NCI-H2171 (cell line): ENCODE measurements around the gene CALU.

Experiments
- DNase-seq: peaks from one replicate; lab custom pipeline; 2025; lab: John Stamatoyannopoulos, UW

CALU gene

DNA sequence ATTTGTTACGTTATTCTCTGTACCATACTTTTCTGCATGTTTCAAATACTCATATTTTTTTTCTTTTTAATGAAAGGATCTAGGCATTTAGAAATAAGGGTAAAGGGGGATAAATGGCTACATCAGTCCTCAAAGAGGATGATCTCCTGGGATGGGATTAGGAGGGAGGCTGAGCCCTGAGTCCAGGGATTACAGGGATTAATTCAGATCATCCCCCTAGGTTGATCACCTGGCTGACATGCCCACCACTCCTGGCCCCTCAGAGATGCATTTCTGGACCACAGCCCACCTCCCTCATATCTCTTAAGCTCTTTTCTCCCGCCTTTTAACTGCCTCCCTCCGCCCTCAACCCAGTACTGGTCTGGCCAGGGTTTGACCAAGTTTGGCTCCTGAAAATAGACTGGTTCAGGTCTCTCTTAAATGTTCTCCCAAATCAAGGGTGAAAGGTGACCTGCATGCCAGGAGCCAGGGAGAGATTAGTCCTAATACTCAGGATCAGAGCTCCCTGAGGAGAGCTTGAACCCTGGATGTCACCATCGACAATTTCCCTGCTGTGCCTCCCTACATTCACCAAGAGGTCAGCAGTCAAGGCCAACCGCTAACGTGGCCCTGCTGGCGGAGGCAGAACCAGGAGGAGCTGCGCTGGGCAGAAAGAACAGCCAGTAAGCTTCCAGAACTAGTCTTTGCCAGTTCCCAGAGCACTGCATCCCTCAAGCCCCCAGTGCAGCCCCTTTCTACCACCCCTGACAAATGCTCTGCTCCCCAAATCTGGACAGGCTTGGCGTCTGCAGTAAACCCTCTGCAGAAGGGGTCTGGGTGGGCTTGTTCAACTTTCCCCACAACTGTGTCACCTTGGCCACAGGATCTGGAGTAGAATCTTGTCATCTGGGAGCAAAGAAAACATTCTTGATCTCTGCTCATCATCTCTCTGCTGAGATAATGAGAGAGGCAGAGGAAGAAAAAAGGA is 49.6 kb downstream of the CALU start:
- DNase-seq = no peak

DNA sequence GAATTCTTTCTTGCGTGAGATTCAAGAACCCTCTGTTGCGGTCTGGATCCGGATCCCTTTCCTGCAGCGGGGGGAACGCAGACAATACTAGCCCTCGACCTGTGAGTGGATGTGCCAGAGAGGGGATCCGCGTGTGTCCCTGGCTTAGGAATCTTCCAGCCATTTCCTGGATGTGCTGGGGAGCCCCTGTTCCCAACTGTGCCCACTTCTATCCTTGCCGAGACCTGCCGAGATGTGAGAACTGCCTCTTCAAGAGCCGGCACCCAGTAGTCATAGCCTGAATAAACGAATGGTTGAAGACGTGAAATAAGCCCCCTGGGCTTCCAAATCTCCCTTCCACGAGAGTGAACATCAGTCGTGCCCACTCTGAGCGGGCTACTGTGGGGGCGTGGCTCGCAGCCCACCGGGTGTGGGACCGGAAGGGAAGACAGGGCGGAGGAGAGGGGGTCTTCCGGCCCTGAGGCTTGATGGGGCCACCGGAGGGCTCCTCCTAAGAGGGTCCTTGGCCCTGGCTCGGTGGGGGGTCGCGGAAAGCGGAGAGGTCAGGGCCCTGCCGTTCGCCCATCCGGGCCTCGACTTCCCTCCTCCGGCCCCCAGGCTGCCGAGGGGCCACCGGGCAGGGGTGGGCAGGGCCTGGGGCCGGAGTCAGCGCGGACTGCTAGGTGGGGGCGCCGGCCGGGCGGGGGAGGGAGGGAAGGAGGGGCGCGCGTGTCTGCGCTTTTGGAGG is 51.3 kb downstream of the CALU start:
- no peak for DNase-seq

DNA sequence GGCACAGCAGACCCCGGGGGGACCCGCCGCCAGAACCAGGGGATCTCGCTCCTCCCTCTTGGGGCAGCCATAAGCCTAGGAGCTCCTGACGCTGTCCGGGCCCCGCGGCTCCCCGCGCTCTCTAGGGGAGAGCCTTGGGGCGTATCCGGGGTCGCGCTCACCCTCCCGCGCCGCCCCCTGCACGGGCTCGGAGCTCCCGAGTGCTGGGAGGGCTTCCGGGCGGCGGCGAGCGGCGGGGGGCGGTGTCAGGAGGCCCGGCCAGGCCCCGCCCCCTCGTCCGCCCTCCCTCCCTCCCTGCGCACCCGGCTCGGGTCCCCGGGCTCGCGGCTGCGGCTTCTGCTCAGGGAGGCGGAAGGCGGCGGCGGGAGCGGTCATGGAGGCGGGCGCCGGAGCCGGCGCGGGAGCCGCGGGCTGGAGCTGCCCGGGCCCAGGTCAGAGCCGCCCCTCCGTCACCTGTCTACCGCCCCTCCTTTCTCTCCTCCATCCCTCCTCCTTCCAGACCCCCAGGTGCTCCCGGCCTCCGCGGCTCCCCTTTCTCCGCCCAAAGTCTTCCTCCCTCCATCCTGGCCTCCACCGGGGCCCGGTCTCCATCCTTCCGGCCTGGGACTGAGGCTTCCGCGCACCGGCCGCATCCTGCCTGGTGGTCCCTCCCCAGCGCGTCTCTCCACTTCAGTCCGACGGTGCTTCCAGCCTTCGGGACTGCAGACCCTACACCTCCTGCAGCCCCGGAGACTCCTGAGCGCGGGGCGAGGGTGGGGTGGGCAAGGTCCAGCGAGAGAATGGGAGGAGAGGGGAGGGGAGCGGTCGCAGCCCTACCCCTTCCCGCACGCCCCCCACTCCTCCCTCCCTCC is 52.2 kb downstream of the CALU start, which contains the start of gene CCDC136:
Gene CCDC136, plus strand, starts transcription at position 848 of the 851 bp plus-strand sequence. CDS start 444 bp downstream, outside the sequence.
- peak; percentile 72 for DNase-seq

DNA sequence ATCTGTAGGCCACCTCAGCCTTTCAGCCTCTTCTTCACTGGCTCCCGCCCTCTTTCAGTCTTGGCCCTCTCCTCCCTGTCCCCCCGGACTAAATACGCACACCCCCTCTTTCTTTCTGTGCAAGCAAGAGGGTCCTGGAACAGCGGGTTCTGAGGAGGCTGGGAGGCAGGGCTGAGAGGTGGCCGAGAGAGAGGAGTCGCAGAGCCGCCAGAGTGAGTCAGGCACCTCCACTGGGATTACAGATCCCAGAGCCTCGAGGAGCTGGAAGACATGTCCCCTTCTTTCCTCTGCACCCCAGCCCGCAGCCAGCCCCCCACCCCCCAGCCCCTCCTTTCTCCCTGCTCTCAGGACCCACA is 52.8 kb downstream of the CALU start:
- no peak for DNase-seq

DNA sequence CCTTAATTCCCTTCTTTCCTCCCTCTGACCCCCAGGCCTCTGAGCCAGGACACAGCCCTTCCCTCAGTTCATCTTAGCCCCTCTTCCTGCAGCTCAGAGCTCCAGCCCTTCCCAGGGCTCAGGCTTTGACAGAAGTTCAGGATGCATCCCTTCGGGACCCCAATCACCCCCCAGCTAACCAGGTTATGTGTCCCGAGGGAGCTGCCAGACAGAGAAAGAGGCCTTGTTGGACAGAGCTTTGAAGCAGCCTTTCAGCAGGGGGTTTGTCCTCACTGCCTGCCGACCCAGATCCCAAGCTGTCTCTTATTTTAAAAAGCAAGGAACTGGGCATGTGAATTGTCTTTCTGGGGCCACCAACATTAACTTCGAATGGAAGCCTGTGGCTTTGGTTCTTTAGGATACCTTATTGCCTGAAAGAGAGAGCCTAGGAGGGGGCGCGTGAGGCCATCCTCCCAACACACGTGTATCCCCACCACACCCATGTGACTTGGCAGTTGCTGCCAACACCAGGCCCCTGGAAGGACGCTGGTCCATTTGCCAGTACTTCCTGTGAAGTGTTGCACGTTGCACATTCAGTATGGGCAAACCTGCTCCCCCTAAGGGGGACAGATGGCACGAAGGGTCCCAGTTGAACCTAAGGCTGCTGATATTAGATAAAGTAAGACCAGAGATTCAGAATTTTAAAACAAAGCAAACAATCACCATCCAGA is 53.5 kb downstream of the CALU start:
- no peak for DNase-seq

DNA sequence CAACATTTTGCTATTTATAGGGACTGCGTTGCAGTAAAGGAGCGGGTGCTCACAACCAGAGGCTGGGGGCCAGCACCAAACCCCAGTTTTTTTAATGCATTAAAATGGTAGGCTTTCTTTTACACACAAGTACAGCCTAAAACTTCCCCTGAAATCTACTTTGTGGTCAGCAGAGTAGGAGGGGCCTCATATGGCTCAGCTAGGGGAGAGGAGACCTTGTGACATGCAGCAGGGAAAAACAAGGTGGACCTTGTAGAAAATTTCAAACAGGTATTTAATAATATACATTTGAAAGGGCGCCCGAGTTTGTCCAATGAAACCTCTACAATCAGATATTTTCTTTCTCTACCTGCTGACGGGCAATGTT is 54.0 kb downstream of the CALU start:
- no peak for DNase-seq

DNA sequence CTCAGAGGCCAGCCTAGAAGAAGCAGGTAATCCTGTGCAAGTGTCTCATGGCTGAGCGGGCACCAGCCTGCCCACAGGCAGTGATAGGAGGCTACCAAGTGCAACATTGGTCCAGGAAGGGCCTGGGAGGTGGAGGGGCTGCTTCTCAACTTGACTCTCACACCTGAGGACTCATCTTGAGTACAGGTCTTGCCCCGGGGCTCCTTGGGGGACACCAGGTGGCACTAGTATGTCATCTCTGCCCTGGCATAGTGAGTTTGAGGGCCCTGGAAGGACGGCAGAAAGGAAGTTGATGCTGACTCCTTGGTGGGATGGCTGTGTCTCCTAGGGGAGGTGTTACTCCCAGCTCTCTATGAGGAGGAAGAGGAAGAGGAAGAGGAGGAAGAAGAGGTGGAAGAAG is 54.9 kb downstream of the CALU start:
- DNase-seq = no peak

DNA sequence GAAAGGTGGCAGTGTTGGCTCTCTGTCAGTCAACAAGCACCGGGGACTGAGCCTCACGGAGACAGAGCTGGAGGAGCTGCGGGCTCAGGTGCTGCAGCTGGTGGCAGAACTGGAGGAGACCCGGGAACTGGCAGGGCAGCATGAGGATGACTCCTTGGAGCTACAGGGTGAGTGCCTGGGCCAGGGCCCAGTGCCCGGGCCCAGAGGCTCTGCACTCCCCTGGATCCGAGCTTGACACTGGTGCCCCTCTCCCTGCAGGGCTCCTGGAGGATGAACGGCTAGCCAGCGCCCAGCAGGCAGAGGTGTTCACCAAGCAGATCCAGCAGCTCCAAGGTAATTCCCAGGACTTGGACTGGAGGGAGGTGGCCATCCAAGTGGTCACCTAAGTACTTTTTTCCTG is 55.3 kb downstream of the CALU start:
- no peak for DNase-seq

DNA sequence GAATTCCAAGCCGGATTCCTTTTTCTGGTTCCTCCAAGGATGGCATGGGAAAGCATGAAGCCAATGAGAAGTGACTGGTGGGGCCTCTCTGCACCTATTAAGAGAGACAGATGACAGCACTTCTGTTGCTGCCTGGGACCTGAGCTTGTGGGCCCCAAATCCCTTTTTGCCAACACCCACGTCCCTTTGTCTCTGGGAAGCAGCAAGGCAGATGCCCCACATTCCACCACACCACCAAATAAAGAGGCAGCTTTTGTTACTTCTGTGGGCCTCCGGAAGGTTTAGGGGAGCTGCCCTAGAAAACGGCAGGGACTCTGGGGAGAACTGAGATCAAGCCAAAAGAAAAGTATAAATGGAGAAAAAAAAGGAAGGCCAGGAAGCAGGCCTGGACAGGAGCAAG is 56.0 kb downstream of the CALU start:
- DNase-seq = no peak

DNA sequence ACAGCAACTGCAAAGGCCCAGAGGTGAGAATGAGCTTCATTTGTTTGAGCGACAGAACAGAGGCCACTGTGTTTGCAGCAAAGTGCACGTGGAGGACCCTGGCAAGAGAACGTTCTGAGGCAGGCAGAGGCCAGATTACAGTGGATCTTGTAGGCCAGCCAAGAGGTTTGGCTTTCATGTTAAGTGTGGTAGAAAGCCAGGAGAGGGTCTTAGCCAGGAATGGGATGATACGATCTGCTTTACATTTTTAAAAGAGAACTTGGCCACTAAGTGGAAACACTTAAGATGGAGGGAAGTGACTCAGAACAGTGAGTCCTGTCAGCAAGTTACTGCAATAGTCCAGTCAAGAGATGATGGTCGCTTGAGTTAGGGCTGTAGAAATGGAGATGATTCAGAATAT is 57.2 kb downstream of the CALU start:
- DNase-seq = no peak

DNA sequence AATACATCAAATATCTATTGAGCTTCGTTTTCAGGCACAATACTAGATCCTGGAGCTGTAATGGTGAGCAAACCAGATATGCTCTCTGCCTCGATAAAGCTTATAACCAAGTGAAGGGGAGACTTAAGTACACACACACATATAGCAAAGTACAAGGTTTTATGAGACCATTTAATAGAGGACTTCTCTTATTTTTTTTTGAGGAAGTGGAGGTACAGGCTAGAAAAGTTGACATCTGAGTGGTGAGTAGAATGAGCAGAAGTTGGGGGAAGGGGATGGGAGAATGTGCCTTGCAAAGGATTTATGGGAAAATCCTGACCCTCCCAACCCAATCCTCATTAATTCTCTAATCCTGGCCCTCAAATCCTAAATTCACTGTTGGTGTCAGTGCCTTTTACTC is 60.3 kb downstream of the CALU start:
- no peak for DNase-seq

DNA sequence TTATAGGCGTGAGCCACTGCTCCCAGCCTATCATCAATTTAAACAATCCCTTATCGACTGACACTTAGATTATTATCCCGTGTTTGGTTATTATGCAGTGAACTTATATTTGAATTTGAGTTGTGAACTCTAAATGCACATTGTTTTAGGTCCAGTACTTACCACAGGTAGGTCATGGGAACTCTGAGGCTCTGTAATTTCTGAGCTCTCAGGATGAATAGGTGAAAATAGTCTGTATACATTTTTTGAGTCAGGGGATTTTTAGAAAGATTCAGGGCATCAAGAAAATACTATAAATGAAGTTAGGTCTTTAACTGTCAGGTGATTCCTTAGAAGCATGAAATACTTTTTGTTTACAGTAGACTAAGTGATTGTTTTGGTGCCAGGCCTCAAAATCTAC is 61.4 kb downstream of the CALU start:
- DNase-seq = no peak

DNA sequence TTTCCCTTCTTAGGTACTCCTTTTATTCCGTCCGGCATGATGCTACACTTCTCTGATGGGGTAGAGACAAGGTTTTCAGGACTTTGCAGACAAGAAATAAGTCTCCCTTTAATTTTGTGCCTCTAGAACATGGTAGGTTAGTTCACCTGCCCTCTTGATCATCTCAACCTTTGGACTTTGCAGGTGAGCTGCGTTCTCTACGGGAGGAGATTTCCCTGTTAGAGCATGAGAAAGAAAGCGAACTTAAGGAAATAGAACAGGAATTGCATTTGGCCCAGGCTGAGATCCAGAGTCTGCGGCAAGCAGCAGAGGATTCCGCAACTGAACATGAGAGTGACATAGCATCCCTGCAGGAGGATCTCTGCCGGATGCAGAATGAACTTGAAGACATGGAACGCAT is 61.8 kb downstream of the CALU start:
- DNase-seq = no peak

DNA sequence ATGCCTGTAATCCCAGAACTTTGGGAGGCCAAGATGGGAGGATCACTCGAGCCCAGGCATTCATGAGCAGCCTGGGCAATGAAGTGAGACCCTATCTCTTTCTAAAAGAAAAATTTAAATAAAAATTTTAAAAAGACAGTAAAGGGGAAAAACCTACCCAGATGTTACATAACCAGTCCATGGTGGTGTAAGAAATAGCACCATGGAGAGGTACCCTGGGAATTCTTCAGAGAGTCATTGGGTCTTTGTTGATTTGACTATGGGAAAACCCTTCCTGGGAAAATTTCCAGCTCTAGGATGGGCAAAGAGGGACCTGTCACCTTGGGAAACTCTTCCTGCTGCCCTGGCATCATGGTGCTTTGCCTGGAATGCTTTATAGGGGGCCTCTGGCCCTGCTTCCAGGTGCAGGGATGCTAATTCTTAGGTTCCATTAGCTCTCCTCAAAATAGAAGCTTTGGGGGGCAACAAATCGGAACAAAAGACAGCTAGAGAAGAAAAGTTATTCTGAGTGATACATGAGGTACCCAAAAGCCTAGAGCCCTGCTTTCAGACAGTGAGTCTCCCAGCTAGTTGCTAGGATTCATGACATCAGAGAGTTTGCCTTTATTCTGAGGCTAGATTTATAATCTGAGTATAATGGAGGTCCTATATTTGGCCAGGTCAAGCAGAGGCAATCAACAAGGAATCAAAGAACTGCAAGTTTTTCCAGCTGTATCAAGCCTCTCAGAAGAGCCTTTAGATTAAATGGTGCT is 62.7 kb downstream of the CALU start:
- no peak for DNase-seq

DNA sequence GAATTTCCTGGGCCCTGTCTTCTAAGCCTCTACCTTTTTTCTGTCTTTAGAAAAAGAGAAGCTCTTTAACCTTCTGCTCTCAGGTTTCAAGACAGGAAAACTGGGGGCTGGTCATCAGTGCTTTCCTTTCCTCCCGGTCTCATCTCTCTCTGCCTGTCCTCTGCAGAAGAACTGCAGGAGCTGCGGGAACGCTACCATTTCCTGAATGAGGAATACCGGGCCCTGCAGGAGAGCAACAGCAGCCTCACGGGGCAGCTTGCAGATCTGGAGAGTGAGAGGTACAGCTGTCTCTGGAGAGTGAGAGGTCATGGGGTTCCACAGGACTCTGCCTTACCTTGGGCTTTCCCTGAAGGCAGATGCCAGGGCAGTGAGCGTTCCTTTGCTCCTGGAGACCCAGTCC is 65.3 kb downstream of the CALU start:
- DNase-seq = no peak

DNA sequence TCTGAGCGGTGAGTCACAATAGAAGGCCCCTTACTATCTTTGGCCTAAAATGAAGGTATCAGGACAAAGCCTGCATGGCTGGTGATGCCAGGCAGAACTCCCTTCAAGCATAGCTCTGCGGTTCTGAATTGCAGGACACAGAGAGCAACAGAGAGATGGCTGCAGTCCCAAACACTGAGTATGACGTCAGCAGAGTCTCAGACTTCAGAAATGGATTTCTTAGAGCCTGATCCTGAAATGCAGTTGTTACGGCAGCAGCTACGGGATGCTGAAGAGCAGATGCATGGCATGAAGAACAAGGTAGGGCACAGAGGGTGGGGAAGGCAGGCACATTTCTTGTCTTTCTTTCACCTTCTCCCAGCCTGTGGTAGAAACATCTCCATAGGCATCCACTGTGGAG is 66.1 kb downstream of the CALU start:
- DNase-seq = no peak

DNA sequence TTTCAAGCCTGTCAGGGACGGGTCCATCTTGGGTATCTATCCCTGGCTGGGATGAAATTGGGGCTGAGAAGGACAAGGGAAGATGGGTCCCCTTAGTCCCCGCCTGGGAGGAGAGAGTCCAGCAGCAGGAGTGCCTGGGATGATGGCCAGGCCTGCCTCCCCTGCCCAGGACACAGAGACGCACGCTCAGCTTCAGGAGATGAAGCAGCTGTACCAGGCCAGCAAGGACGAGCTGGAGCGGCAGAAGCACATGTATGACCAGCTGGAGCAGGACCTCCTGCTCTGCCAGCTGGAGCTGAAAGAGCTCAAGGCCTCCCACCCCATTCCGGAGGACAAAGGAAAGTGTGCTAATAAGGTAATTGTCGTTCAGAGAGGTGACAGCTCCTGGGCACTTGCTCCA is 68.0 kb downstream of the CALU start:
- no peak for DNase-seq

DNA sequence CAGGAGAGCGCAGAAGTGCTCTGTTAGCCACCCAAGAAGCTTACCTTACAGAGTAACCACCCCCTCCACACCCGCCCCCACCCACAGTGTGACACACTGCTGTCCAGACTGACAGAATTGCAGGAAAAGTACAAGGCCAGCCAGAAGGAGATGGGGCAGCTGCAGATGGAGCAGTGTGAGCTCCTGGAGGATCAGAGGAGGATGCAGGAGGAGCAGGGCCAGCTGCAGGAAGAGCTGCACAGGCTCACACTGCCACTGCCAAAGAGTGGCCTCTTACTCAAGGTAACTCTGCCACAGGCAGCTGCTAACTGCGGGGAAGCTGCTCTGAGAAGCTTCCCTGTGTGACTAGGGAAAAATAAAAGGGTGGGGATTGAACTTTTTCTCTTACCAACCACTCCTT is 70.2 kb downstream of the CALU start:
- no peak for DNase-seq

DNA sequence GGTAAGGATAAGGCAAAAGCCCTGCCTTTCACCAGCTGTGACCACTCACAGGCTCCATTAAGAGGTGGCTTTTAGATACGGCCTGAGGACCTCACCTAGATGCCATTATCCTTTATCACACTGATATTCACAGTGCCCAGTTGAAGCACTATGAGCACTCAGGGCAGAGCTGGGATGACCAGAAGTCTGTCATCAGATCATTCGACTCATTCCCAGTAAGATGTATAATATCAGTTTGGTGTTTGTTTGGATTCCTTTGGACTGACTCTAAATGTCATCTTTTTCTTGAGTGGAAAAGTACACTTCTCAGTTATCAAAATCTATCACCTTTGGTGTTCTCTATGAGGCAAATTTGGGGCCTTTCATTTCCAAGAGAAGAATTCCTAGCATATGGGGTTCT is 71.3 kb downstream of the CALU start:
- no peak for DNase-seq

DNA sequence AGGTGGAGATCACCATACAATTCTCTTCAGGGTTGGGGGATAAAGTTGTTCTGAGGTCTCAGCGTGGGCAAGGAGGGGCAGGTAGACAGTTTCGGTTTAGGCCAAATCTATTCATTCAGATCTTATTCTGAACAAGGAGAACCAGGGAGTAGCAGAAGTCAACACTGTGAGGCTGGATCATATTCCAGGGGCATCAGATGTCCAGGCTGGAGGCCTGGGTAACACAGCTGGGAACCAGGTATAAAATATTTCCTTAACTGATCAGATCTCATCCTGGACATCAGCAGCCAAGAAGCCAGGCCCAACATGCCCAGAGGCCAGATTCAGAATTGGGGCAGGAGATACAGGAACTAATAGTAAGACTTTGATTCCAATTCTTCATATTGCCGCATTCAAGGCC is 71.8 kb downstream of the CALU start:
- no peak for DNase-seq
